ENCODE results near the gene DDX18. TPM values are rescaled to one million over a fixed set of nuclear protein-coding genes. Genes with fewer than 3 reads are reported as not detected.
"Not testable (repeated sequence)": the region's sequence is repeated elsewhere in the genome, so short reads cannot be mapped to it uniquely, and the experiment has no call there.

Gene DDX18
- 50.5 TPM for polyA plus RNA-seq (ENCODE audit: insufficient read length)

GRCh38 chr2:117814417-117815264 lies at the start of gene DDX18:
Gene DDX18, plus strand, starts transcription at chr2:117814691. Its CDS starts 87 bp downstream, at chr2:117814778.
- DNase-seq (ENCODE audit: low read depth) = peak; percentile 97

DNA sequence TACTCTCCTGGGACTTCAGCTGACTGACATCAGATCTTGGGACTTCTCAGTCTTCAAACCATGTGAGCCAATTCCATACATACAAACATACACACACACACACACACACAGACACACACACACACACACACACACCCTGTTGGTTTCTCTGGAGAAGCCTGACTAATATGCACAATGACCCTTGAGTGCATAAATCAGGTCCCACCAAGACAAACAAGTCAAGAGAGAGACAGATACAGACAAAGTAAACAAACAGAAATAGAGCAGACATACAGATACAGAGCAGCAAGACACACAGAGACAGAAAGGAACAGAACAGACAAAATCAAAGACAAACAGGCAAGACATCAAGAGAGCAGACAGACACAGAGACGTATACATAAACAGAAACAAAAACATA lies 43.8 kb upstream of the DDX18 start:
- DNase-seq (ENCODE audit: low read depth) = no peak

- peak; percentile 4 for DNase-seq (ENCODE audit: low read depth)
These were observed 42.4 kb upstream of the DDX18 start for GRCh38 chr2:117771969-117772630.

GRCh38 chr2:117774716-117775115 lies 39.8 kb upstream of the DDX18 start:
- no peak for DNase-seq (ENCODE audit: low read depth)

DNA sequence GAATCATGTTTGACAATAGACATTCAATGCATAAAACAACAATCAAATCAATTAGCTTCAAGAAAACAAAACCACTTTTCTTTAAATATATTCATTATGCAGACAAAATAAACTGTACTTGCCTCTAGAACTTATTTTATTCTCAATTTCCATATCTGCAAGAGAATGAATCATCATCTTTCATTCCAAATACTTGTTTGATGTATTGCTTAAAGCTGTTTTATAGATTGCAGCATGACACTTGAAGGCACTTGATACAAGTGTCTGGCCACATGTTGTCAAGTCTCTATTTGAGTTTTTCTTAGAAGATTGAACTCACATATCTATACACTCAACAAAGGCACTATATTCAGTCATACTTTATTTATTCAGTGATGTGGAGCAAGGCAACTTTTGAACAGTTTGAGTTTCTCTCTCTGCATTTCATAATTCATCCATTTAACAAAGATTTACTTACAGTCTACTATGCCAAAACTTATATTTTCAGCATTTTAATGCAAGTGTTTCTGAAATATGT lies 38.7 kb upstream of the DDX18 start:
- DNase-seq (ENCODE audit: low read depth) = no peak

GRCh38 chr2:117776888-117777287 lies 37.6 kb upstream of the DDX18 start:
- no peak for DNase-seq (ENCODE audit: low read depth)

- DNase-seq (ENCODE audit: low read depth) = peak; percentile 1
These were observed 28.8 kb upstream of the DDX18 start for GRCh38 chr2:117785740-117786139.

DNA sequence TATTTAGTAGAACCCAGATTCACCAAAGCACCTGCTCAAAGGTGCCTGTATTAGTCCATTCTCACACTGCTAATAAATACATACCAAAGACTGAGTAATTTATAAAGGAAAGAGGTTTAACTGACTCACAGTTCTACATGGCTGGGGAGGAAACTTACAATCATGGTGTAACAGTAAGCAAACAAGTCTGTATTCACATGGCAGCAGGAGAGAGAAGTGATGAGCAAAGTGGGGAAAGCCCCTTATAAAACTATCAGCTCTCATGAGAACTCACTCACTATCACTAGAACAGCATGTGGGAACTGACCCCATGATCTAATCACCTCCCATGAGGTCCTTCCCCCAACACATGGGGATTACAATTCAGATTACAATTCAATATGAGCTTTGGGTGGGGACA lies 28.0 kb upstream of the DDX18 start:
- DNase-seq (ENCODE audit: low read depth) = no peak

DNA sequence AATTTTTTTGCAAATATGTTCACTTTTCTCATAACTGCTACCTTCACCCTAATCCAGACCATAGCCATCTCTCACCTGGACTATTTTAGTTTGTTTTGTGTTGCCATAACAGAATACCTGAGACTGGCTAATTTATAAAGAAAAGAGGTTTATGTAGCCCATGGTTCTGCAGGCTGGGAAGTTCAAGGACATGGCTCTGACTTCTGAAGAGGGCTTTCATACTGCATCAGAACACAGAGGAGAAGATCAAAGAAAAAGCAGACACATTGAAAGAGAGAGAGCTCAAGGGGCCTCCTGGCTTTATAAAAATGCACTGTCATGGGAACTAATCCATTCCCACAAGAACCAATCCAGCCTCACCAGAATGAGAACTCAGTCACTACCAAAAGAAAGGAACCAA lies 25.0 kb upstream of the DDX18 start:
- DNase-seq (ENCODE audit: low read depth) = no peak

GRCh38 chr2:117794668-117795067 lies 19.8 kb upstream of the DDX18 start:
- no peak for DNase-seq (ENCODE audit: low read depth)

DNA sequence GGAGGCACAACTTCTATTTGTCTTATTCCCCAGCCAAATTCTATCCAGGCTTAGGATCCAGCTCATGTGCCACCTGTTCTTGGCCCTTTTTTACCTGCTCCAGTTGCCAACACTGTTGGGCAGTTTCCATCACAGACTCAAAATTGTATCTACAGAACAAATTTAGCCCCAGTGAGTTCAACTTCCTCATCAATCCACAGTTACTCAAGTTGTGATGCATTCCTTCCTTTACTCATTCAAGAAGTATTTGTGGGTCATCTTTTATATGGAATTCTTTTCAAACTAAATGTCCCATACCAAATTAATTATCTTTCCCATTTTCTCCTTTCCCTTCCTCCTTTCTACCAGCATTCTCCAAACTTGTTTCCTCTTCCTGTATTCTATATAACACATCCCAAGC lies 12.7 kb upstream of the DDX18 start:
- DNase-seq (ENCODE audit: low read depth) = no peak

- DNase-seq (ENCODE audit: low read depth) = not testable (repeated sequence)
These were observed 10.7 kb upstream of the DDX18 start for GRCh38 chr2:117803644-117804325.

- DNase-seq (ENCODE audit: low read depth) = no peak
These were observed 2.0 kb upstream of the DDX18 start for GRCh38 chr2:117812443-117812842.

DNA sequence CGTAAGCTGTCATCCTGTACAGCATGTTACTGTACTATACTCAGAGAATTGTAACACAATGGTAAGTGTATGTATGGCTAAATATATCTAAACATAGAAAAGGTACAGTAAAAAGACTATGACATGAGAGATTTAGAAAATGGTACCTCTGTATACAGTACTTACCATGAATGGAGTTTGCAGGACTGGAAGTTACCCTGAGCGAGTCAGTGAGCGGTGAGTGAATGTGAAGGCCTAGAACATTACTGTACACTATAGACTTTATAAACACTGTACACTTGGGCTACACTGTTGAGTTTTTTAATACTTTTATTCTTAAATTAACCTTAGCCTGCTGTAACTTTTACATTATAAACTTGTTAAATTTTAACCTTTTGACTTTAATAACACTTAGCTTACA lies 1.5 kb downstream of the DDX18 start:
- DNase-seq (ENCODE audit: low read depth) = no peak

DNA sequence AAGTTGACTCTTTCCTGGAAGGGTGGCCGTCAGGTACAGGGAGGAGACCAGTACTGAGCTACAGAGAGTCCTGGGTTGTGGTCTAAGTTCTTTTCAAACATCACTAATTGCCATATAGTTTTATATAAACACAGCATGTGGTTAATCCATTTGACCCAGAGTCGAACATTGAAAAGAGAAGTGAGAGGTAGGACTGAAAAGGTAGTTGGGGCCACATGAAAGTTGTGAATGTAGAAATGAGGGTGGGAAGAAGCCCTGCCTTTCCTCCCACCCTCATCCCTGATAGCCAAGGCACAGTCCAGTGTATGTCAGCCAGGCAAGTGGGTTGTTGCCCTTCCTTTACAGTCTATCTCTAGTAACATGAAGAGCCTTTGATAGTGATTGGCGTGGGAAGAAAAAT lies 4.4 kb downstream of the DDX18 start:
- DNase-seq (ENCODE audit: low read depth) = no peak

DNA sequence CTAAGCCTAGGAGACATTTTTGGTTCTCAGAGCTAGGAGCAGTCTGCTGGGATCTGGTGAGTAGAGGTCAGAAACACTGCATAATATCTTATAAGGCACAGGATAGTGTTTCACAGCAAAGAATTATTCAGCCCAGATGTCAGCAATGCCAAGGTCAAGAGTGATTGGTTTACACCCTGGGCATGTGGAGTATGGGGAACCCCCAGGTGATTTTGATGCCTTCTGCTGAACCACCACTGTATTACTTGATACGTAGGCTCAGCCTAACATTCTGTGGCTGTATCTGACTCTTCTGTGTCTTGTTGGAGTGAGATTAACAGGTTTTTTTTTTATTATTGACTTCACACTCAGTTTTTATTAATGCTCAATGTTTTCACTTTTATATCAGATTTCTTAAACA lies 6.0 kb downstream of the DDX18 start:
- DNase-seq (ENCODE audit: low read depth) = no peak

- DNase-seq (ENCODE audit: low read depth) = no peak
These were observed 10.9 kb downstream of the DDX18 start for GRCh38 chr2:117825437-117825836.

GRCh38 chr2:117827464-117827863 lies 13.0 kb downstream of the DDX18 start:
- DNase-seq (ENCODE audit: low read depth) = not testable (repeated sequence)

GRCh38 chr2:117828870-117829269 lies 14.4 kb downstream of the DDX18 start:
- DNase-seq (ENCODE audit: low read depth) = no peak

DNA sequence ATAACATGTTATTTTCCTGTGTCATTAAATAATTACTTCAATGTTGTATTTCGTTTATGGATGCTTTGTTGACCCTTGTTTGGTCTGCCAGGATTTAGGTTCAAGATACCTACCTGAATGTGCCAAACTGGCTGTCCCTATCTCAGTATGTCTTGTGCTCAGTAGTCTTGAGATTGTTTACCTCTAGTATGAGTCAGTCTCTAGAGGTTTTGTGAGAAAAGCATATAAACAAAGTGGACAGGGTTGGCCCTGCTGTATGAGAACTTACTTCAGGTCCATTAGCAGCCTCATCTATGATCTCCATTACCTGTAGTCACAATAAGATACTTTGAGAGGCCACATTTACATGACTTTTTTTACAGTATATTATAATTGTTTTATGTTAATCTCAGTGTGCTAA lies 17.8 kb downstream of the DDX18 start:
- DNase-seq (ENCODE audit: low read depth) = no peak

DNA sequence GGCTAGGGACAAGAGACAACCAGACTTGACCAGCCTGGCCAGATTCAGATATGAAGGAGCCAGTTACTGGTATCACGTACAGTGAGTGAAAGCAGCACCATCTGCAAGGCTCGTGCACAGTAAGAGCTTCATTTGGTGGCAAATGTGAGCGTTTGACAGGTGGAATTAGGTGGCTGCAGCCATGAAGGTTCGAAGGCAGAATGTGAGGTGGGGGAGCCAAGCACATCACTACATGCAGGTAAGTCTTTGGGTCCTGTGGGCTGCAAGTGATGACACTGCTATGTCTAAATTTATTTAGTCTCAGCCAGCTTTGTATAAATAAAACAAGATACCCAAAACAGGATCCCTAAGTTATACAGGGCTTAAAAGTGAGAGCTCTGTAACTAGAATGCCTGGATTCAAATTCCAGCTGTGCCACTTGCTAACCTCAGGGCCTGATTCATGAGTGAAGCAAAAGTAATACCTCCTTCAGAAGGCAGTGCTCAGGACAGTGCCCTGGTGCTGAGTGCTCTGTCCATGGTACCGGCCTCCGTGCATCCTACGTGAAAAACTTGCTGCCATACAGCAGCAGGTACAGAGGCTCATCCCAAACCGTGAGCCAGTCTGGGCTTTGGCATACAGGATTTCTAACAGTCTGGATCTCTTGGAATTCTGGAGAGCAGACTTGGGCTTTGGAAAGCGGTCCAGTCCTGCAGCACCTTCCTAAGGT lies 18.6 kb downstream of the DDX18 start:
- DNase-seq (ENCODE audit: low read depth) = no peak

DNA sequence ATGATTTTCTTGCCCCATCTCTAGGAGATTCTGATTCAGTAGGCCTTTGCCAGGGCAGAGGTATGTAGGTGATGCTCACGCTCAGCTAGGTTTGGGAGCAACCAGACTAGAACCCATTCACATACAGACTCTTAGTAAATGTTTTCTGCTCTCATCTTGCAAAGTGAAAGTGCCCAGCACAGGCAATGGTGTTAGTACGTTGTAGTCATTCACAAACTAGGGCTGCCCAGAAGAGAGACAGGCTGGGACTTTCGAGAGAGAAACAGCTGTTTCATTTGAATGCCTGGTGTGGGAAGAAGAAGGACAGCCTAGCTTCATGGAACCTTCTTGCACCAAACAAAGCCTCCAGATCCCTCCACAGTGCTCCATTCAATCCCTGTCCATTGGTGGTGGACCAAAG lies 19.4 kb downstream of the DDX18 start:
- DNase-seq (ENCODE audit: low read depth) = no peak
